ENCODE measurements around the gene ABCC5. TPM values are rescaled to one million over a fixed set of nuclear protein-coding genes. Genes with fewer than 3 reads are reported as not detected.
"Not testable (repeated sequence)": the region's sequence is repeated elsewhere in the genome, so short reads cannot be mapped to it uniquely, and the experiment has no call there.

Gene ABCC5
- total RNA-seq, 2 donors from 2014 or later = 18.2 to 22.4 TPM

GRCh38 chr3:184031187-184031792, 13.6 kb upstream of the ABCC5 start, which contains the start of gene HTR3D:
TSS of gene HTR3D (plus strand) at chr3:184031742. CDS start at chr3:184031742, 0 bp downstream.
- peaks cover 10% of the 10 kb centered on the region for H3K27me3 Mint-ChIP-seq (ENCODE audit: low read depth)
- no peaks in the 10 kb centered on the region for H3K36me3 Mint-ChIP-seq (ENCODE audit: insufficient read depth in 2 of 2)
- ATAC-seq (replicated peaks in 1 of 2) (no peak), DNase-seq (no peak)
- no peaks in the 10 kb centered on the region for H3K4me1 Mint-ChIP-seq (ENCODE audit: low read depth)
- no peak within 1 kb of the TSS for H3K4me3 Mint-ChIP-seq
- H3K9me3 Mint-ChIP-seq = peaks cover 0 to 2% of the 10 kb centered on the region in 2 donors
- no peak within 1 kb of the TSS for H3K27ac Mint-ChIP-seq

- no peak for DNase-seq
- H3K4me3 Mint-ChIP-seq = no peak overlapping the region
- ATAC-seq (replicated peaks in 1 of 2) = no peak
- H3K4me1 Mint-ChIP-seq (ENCODE audit: low read depth) = no peaks in the 10 kb centered on the region
- no peaks in the 10 kb centered on the region for H3K36me3 Mint-ChIP-seq (ENCODE audit: insufficient read depth in 2 of 2)
- peaks cover 0 to 2% of the 10 kb centered on the region in 2 donors for H3K9me3 Mint-ChIP-seq
- no peak overlapping the region for H3K27ac Mint-ChIP-seq
- peaks cover 10% of the 10 kb centered on the region for H3K27me3 Mint-ChIP-seq (ENCODE audit: low read depth)
These were observed 12.9 kb upstream of the ABCC5 start for GRCh38 chr3:184030536-184030935.

- Mint-ChIP-seq H3K4me1 (ENCODE audit: low read depth) (no peaks in the 10 kb centered on the region), H3K4me3 (no peak overlapping the region), H3K27ac (no peak overlapping the region), H3K36me3 (ENCODE audit: insufficient read depth in 2 of 2) (no peaks in the 10 kb centered on the region), H3K9me3 (peaks cover 0 to 2% of the 10 kb centered on the region in 2 donors), H3K27me3 (ENCODE audit: low read depth) (peaks cover 10% of the 10 kb centered on the region)
- DNase-seq (no peak), ATAC-seq (replicated peaks in 1 of 2) (no peak)
These were observed 11.8 kb upstream of the ABCC5 start for GRCh38 chr3:184029443-184029842.

GRCh38 chr3:184028275-184028890, 10.7 kb upstream of the ABCC5 start:
- H3K36me3 Mint-ChIP-seq (ENCODE audit: insufficient read depth in 2 of 2); DNase-seq; ATAC-seq (replicated peaks in 1 of 2); H3K4me3 Mint-ChIP-seq; H3K27me3 Mint-ChIP-seq (ENCODE audit: low read depth); H3K9me3 Mint-ChIP-seq; H3K4me1 Mint-ChIP-seq (ENCODE audit: low read depth): not testable (repeated sequence)
- peak overlapping the region; percentile 68 for H3K27ac Mint-ChIP-seq

- H3K4me1 Mint-ChIP-seq (ENCODE audit: low read depth); ATAC-seq (replicated peaks in 1 of 2); DNase-seq; H3K27ac Mint-ChIP-seq; H3K4me3 Mint-ChIP-seq; H3K9me3 Mint-ChIP-seq; H3K27me3 Mint-ChIP-seq (ENCODE audit: low read depth); H3K36me3 Mint-ChIP-seq (ENCODE audit: insufficient read depth in 2 of 2): not testable (repeated sequence)
These were observed 7.6 kb upstream of the ABCC5 start for GRCh38 chr3:184025256-184025655.

GRCh38 chr3:184022323-184022722, 4.6 kb upstream of the ABCC5 start:
- no peak for ATAC-seq (replicated peaks in 1 of 2)
- Mint-ChIP-seq H3K27ac (no peak overlapping the region), H3K9me3 (no peaks in the 10 kb centered on the region), H3K27me3 (ENCODE audit: low read depth) (peaks cover 8% of the 10 kb centered on the region), H3K36me3 (ENCODE audit: insufficient read depth in 2 of 2) (peaks cover 1 to 4% of the 10 kb centered on the region in 2 donors), H3K4me1 (ENCODE audit: low read depth) (peaks cover 10% of the 10 kb centered on the region), H3K4me3 (no peak overlapping the region)
- no peak for DNase-seq

GRCh38 chr3:184018424-184018973, 815 bp upstream of the ABCC5 start:
- Mint-ChIP-seq H3K4me3 (peak overlapping the region; percentile 99 to 100), H3K27ac (peak overlapping the region; percentile 94), H3K36me3 (ENCODE audit: insufficient read depth in 2 of 2) (peaks cover 1 to 6% of the 10 kb centered on the region in 2 donors), H3K27me3 (ENCODE audit: low read depth) (peaks cover 8% of the 10 kb centered on the region), H3K9me3 (no peaks in the 10 kb centered on the region), H3K4me1 (ENCODE audit: low read depth) (peaks cover 32% of the 10 kb centered on the region)
- ATAC-seq (replicated peaks in 1 of 2) = no peak
- no peak for DNase-seq

- Mint-ChIP-seq H3K27me3 (ENCODE audit: low read depth) (peaks cover 8% of the 10 kb centered on the region), H3K9me3 (no peaks in the 10 kb centered on the region), H3K36me3 (ENCODE audit: insufficient read depth in 2 of 2) (peaks cover 4 to 6% of the 10 kb centered on the region in 2 donors), H3K27ac (peak overlapping the region; percentile 94), H3K4me1 (ENCODE audit: low read depth) (peaks cover 32% of the 10 kb centered on the region), H3K4me3 (peak overlapping the region; percentile 99 to 100)
- DNase-seq = peak in 1 of 2 donors; percentile 76
- ATAC-seq (replicated peaks in 1 of 2) = peak; percentile 83 to 87
These were observed 643 bp downstream of the ABCC5 start for GRCh38 chr3:184016811-184017671.

GRCh38 chr3:184016169-184016570, 1.5 kb downstream of the ABCC5 start:
- no peak overlapping the region for H3K27ac Mint-ChIP-seq
- peaks cover 4 to 6% of the 10 kb centered on the region in 2 donors for H3K36me3 Mint-ChIP-seq (ENCODE audit: insufficient read depth in 2 of 2)
- peaks cover 32% of the 10 kb centered on the region for H3K4me1 Mint-ChIP-seq (ENCODE audit: low read depth)
- peaks cover 8% of the 10 kb centered on the region for H3K27me3 Mint-ChIP-seq (ENCODE audit: low read depth)
- no peak for ATAC-seq (replicated peaks in 1 of 2)
- H3K9me3 Mint-ChIP-seq = no peaks in the 10 kb centered on the region
- DNase-seq = no peak
- H3K4me3 Mint-ChIP-seq = peak overlapping the region; percentile 99 to 100

- Mint-ChIP-seq H3K9me3 (no peaks in the 10 kb centered on the region), H3K27ac (no peak overlapping the region), H3K27me3 (ENCODE audit: low read depth) (peaks cover 1% of the 10 kb centered on the region), H3K4me1 (ENCODE audit: low read depth) (peaks cover 32% of the 10 kb centered on the region), H3K4me3 (peak overlapping the region in 1 of 2 donors; percentile 99), H3K36me3 (ENCODE audit: insufficient read depth in 2 of 2) (peaks cover 4 to 9% of the 10 kb centered on the region in 2 donors)
- ATAC-seq (replicated peaks in 1 of 2) = no peak
- no peak for DNase-seq
These were observed 2.2 kb downstream of the ABCC5 start for GRCh38 chr3:184015381-184016019.

- Mint-ChIP-seq H3K36me3 (ENCODE audit: insufficient read depth in 2 of 2) (peaks cover 3 to 7% of the 10 kb centered on the region in 2 donors), H3K4me1 (ENCODE audit: low read depth) (peaks cover 22% of the 10 kb centered on the region), H3K9me3 (no peaks in the 10 kb centered on the region), H3K27ac (no peak overlapping the region), H3K27me3 (ENCODE audit: low read depth) (no peaks in the 10 kb centered on the region), H3K4me3 (no peak overlapping the region)
- no peak for ATAC-seq (replicated peaks in 1 of 2)
- DNase-seq = no peak
These were observed 5.5 kb downstream of the ABCC5 start for GRCh38 chr3:184011937-184012889.
